Prostate gland (tissue), 2 donors: ENCODE results near the gene CPD. TPM values are rescaled to one million over a fixed set of nuclear protein-coding genes. Genes with fewer than 3 reads are reported as not detected.

Experiments
- DNase-seq: peaks from one replicate; pipeline ENCODE4 v3.0.0-alpha.2; 2019; ENCODE audit warnings: low spot score
- H3K27ac ChIP-seq, 2 donors: fragments of 200-600 bp; sonication (generic); 2 replicates each; pipeline ENCODE4 v1.5.1; 2017 to 2019
- H3K27me3 ChIP-seq: fragments of 200-600 bp; sonication (generic); replicated peaks from 2 replicates; pipeline ENCODE4 v1.5.1; 2019; ENCODE audit not compliant: insufficient read depth
- H3K36me3 ChIP-seq, 2 donors: fragments of 200-600 bp; sonication (generic); 1 replicate in 1 of 2; 2 replicates in 1 of 2; pipeline versions ENCODE4 v1.5.1 to v1.8.1; 2017 to 2019
- H3K4me1 ChIP-seq: fragments of 200-600 bp; sonication (generic); replicated peaks from 2 replicates; pipeline ENCODE4 v1.5.1; 2019
- H3K4me3 ChIP-seq, 2 donors: fragments of 200-600 bp; sonication (generic); 2 replicates each; pipeline ENCODE4 v1.5.1; 2017 to 2019
- H3K9me3 ChIP-seq: fragments of 200-600 bp; sonication (generic); 2 replicates; pipeline ENCODE4 v1.5.1; 2017
- CTCF ChIP-seq, 4 experiments: fragments of 200-600 bp in 2 of 4; fragments of 450-650 bp in 2 of 4; sonication (generic) in 2 of 4; IDR thresholded peaks; 1 replicate in 3 of 4; 2 replicates in 1 of 4; pipeline ENCODE4 v1.5.1; 2016 to 2019; ENCODE audit warnings: antibody characterized with exemption in 4 of 4, mild to moderate bottlenecking in 2 of 4, moderate library complexity in 2 of 4
- POLR2A ChIP-seq: fragments of 450-650 bp; IDR thresholded peaks from one replicate; pipeline ENCODE4 v1.6.1; 2016; ENCODE audit warnings: antibody characterized with exemption, mild to moderate bottlenecking
- POLR2AphosphoS5 ChIP-seq: sonication (generic); formaldehyde crosslinking; IDR thresholded peaks from one replicate; pipeline ENCODE4 v1.6.1; 2017; ENCODE audit warnings: antibody characterized with exemption
- WGBS: methylation state at CpG from one replicate; pipeline ENCODE4 v1.1.5; 2018; 5-methylcytosine and 5-hydroxymethylcytosine counted together
- intact Hi-C: fragments of 100-400 bp; cut with DNase I; formaldehyde crosslinking; loops from one replicate; pipeline ENCODE4 v1.14.2; 2022
- total RNA-seq, 2 donors: library from RNA; depleted of rRNA; stranded (reverse); fragments of >200 nt; gene quantifications; one replicate each; pipeline ENCODE4 v1.1.0, GENCODE V29; 2016

CPD gene
- total RNA-seq, 2 donors from 2014 or later, result 102 to 126 TPM

DNA sequence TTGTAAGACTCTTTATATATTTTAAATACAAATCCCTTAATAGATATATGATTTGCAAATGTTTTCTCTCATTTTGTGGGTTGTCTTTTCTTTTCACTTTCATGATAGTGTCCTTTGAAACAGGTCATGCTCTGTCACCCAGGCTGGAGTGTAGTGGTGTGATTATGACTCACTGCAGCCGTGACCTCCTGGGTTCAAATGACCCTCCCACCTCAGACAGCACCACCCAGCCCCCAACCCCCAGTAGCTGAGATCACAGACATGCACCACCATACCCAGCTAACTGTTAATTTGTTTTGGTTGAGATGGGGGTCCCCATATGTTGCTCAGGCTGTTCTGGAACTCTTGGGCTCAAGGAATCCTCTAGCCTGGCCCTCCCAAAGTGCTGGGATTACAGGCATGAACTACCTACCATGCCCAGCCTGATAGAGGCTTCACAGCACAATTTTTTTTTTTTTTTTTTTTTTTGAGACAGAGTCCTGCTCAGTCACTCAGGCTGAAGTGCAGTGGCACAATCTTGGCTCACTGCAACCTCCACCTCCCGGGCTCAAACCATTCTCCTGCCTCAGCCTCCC, 26.4 kb upstream of the CPD start:
- Histone ChIP-seq H3K9me3 (no peaks in the 10 kb centered on the region), H3K36me3 (no peaks in the 10 kb centered on the region), H3K4me3 (no peak overlapping the region), H3K27ac (no peak overlapping the region), H3K27me3 (no peaks in the 10 kb centered on the region), H3K4me1 (no peaks in the 10 kb centered on the region)
- WGBS, result 90% methylated on average over 2 of the region's 2 CpGs
- DNase-seq, result no peak
- TF ChIP-seq POLR2AphosphoS5 (no peak), CTCF (IDR thresholded peaks at IDR 0.05) (no peak), POLR2A (no peak)
- intact Hi-C loops, result no loop called here

DNA sequence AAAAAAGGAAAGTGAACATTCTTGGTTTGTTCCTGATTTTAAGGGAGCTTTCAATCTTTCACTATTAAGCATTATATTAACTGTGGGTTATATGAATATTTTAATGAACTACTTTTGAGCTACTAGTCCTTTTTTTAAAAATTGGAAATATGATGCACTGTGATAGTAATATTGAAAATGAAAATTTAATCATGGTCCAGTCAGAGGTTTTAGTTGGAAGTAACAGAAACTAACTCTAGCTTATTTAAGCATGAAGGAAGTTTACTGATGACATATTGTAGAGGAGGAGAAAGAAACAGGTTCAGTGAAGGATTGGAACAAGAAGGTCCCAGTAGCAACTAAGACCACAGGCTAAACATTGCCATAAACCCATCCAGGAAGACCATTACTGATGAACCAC, 24.0 kb upstream of the CPD start:
- H3K4me1 ChIP-seq, result no peaks in the 10 kb centered on the region
- no peak overlapping the region for H3K27ac ChIP-seq
- no peak for DNase-seq
- no peak overlapping the region for H3K4me3 ChIP-seq
- no peaks in the 10 kb centered on the region for H3K27me3 ChIP-seq
- H3K36me3 ChIP-seq, result no peaks in the 10 kb centered on the region
- TF ChIP-seq POLR2AphosphoS5, result no peak
- TF ChIP-seq CTCF (IDR thresholded peaks at IDR 0.05), result no peak
- TF ChIP-seq POLR2A, result no peak
- H3K9me3 ChIP-seq, result no peaks in the 10 kb centered on the region
- intact Hi-C loops, result no loop called here

GRCh38 chr17:30357476-30357875, 21.3 kb upstream of the CPD start:
- no peaks in the 10 kb centered on the region for H3K4me1 ChIP-seq
- no peaks in the 10 kb centered on the region for H3K27me3 ChIP-seq
- H3K36me3 ChIP-seq, result no peaks in the 10 kb centered on the region
- intact Hi-C loops, result no loop called here
- H3K27ac ChIP-seq, result no peak overlapping the region
- no peaks in the 10 kb centered on the region for H3K9me3 ChIP-seq
- DNase-seq, result no peak
- no peak overlapping the region for H3K4me3 ChIP-seq
- TF ChIP-seq POLR2AphosphoS5, result no peak
- no peak for TF ChIP-seq CTCF (IDR thresholded peaks at IDR 0.05)
- no peak for TF ChIP-seq POLR2A

- Histone ChIP-seq H3K27me3 (no peaks in the 10 kb centered on the region), H3K27ac (no peak overlapping the region), H3K9me3 (no peaks in the 10 kb centered on the region), H3K36me3 (no peaks in the 10 kb centered on the region), H3K4me3 (no peak overlapping the region), H3K4me1 (no peaks in the 10 kb centered on the region)
- TF ChIP-seq POLR2A (no peak), POLR2AphosphoS5 (no peak), CTCF (IDR thresholded peaks at IDR 0.05) (no peak)
- DNase-seq, result no peak
- intact Hi-C loops, result no loop called here
- WGBS, result 68% methylated on average over 5 of the region's 5 CpGs
Observed at GRCh38 chr17:30358055-30358760, 20.5 kb upstream of the CPD start.
